Measurements from ENCODE around the gene GYG2. TPM values are rescaled to one million over a fixed set of nuclear protein-coding genes. Genes with fewer than 3 reads are reported as not detected.
A peak's percentile ranks its signal among the peaks of the same experiment; 100 is the strongest.

Gene GYG2
- total and polyA plus RNA-seq, 2 experiments from 2014 or later: 17.6 to 63.8 TPM

DNA sequence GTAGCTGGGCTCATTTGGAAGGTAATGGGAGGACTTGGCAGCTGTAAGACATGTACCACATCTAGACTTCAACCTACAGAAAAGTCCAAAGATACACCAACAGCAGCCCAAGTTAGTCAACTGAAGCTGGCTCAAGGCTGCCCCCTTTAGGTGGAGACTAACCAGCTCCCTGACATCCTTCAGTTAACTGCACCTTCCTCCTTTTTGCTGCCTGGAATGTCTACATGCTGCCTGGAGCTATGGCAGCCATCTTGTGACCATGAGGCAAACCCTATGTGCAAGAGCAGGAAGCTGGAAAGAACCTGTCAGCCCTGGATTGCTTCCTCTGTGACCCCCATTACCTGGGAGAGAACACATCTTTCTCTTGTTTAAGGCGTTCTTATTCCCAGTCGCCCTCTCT is 74.6 kb downstream of the GYG2 start:
- no peaks in the 10 kb centered on the region for H3K9me2 ChIP-seq (ENCODE audit: insufficient read depth)
- H3K4me3 Mint-ChIP-seq: no peak overlapping the region
- no peak overlapping the region for H3K27ac Mint-ChIP-seq
- peaks cover 2% of the 10 kb centered on the region for H3K27me3 Mint-ChIP-seq (ENCODE audit: insufficient read depth, low read depth, poor library complexity)
- no peak overlapping the region for H2AFZ ChIP-seq
- no peak overlapping the region for H3K27ac ChIP-seq (ENCODE audit: low read depth)
- 0 out of 2 replicates have a peak, but pooled peaks cover 2% of the 10 kb centered on the region for H3F3A ChIP-seq (replicated peaks; ENCODE audit: low read depth)
- TF ChIP-seq JUNB (IDR thresholded peaks at IDR 0.05; ENCODE audit: unreplicated experiment): no peak
- TF ChIP-seq, protein P1, sequence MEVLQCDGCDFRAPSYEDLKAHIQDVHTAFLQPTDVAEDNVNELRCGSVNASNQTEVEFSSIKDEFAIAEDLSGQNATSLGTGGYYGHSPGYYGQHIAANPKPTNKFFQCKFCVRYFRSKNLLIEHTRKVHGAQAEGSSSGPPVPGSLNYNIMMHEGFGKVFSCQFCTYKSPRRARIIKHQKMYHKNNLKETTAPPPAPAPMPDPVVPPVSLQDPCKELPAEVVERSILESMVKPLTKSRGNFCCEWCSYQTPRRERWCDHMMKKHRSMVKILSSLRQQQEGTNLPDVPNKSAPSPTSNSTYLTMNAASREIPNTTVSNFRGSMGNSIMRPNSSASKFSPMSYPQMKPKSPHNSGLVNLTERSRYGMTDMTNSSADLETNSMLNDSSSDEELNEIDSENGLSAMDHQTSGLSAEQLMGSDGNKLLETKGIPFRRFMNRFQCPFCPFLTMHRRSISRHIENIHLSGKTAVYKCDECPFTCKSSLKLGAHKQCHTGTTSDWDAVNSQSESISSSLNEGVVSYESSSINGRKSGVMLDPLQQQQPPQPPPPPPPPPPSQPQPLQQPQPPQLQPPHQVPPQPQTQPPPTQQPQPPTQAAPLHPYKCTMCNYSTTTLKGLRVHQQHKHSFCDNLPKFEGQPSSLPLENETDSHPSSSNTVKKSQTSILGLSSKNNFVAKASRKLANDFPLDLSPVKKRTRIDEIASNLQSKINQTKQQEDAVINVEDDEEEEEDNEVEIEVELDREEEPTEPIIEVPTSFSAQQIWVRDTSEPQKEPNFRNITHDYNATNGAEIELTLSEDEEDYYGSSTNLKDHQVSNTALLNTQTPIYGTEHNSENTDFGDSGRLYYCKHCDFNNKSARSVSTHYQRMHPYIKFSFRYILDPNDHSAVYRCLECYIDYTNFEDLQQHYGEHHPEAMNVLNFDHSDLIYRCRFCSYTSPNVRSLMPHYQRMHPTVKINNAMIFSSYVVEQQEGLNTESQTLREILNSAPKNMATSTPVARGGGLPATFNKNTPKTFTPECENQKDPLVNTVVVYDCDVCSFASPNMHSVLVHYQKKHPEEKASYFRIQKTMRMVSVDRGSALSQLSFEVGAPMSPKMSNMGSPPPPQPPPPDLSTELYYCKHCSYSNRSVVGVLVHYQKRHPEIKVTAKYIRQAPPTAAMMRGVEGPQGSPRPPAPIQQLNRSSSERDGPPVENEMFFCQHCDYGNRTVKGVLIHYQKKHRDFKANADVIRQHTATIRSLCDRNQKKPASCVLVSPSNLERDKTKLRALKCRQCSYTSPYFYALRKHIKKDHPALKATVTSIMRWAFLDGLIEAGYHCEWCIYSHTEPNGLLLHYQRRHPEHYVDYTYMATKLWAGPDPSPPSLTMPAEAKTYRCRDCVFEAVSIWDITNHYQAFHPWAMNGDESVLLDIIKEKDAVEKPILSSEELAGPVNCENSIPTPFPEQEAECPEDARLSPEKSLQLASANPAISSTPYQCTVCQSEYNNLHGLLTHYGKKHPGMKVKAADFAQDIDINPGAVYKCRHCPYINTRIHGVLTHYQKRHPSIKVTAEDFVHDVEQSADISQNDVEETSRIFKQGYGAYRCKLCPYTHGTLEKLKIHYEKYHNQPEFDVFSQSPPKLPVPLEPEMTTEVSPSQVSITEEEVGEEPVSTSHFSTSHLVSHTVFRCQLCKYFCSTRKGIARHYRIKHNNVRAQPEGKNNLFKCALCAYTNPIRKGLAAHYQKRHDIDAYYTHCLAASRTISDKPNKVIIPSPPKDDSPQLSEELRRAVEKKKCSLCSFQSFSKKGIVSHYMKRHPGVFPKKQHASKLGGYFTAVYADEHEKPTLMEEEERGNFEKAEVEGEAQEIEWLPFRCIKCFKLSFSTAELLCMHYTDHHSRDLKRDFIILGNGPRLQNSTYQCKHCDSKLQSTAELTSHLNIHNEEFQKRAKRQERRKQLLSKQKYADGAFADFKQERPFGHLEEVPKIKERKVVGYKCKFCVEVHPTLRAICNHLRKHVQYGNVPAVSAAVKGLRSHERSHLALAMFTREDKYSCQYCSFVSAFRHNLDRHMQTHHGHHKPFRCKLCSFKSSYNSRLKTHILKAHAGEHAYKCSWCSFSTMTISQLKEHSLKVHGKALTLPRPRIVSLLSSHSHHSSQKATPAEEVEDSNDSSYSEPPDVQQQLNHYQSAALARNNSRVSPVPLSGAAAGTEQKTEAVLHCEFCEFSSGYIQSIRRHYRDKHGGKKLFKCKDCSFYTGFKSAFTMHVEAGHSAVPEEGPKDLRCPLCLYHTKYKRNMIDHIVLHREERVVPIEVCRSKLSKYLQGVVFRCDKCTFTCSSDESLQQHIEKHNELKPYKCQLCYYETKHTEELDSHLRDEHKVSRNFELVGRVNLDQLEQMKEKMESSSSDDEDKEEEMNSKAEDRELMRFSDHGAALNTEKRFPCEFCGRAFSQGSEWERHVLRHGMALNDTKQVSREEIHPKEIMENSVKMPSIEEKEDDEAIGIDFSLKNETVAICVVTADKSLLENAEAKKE (CRISPR knock-in tag; IDR thresholded peaks at IDR 0.05): no peak
- TF ChIP-seq, protein P2, sequence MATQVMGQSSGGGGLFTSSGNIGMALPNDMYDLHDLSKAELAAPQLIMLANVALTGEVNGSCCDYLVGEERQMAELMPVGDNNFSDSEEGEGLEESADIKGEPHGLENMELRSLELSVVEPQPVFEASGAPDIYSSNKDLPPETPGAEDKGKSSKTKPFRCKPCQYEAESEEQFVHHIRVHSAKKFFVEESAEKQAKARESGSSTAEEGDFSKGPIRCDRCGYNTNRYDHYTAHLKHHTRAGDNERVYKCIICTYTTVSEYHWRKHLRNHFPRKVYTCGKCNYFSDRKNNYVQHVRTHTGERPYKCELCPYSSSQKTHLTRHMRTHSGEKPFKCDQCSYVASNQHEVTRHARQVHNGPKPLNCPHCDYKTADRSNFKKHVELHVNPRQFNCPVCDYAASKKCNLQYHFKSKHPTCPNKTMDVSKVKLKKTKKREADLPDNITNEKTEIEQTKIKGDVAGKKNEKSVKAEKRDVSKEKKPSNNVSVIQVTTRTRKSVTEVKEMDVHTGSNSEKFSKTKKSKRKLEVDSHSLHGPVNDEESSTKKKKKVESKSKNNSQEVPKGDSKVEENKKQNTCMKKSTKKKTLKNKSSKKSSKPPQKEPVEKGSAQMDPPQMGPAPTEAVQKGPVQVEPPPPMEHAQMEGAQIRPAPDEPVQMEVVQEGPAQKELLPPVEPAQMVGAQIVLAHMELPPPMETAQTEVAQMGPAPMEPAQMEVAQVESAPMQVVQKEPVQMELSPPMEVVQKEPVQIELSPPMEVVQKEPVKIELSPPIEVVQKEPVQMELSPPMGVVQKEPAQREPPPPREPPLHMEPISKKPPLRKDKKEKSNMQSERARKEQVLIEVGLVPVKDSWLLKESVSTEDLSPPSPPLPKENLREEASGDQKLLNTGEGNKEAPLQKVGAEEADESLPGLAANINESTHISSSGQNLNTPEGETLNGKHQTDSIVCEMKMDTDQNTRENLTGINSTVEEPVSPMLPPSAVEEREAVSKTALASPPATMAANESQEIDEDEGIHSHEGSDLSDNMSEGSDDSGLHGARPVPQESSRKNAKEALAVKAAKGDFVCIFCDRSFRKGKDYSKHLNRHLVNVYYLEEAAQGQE (IDR thresholded peaks at IDR 0.05; ENCODE audit: unreplicated experiment): no peak
- TF ChIP-seq, protein P3, sequence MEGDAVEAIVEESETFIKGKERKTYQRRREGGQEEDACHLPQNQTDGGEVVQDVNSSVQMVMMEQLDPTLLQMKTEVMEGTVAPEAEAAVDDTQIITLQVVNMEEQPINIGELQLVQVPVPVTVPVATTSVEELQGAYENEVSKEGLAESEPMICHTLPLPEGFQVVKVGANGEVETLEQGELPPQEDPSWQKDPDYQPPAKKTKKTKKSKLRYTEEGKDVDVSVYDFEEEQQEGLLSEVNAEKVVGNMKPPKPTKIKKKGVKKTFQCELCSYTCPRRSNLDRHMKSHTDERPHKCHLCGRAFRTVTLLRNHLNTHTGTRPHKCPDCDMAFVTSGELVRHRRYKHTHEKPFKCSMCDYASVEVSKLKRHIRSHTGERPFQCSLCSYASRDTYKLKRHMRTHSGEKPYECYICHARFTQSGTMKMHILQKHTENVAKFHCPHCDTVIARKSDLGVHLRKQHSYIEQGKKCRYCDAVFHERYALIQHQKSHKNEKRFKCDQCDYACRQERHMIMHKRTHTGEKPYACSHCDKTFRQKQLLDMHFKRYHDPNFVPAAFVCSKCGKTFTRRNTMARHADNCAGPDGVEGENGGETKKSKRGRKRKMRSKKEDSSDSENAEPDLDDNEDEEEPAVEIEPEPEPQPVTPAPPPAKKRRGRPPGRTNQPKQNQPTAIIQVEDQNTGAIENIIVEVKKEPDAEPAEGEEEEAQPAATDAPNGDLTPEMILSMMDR (conservative IDR thresholded peaks at IDR 0.05; ENCODE audit: low read depth in 2 of 2): peak; percentile 17 to 25; a peak in 3 of 4 replicates
- H3K27me3 ChIP-seq (ENCODE audit: insufficient read depth): no peaks in the 10 kb centered on the region
- peaks cover 6% of the 10 kb centered on the region for H3K4me1 Mint-ChIP-seq
- H4K20me1 ChIP-seq (replicated peaks; ENCODE audit: insufficient read depth): no peaks in the 10 kb centered on the region
- H3K9me3 Mint-ChIP-seq: peaks cover 14% of the 10 kb centered on the region; the same call in 2 of the 3 replicates
- H3K4me2 ChIP-seq: no peak overlapping the region
- H3K4me3 ChIP-seq: no peak overlapping the region
- no peaks in the 10 kb centered on the region for H3K79me2 ChIP-seq (replicated peaks; ENCODE audit: insufficient read depth)
- ATAC-seq (no peak), DNase-seq (ENCODE audit: low spot score) (no peak)
- H3K36me3 Mint-ChIP-seq (ENCODE audit: low read depth): peaks cover 40% of the 10 kb centered on the region
- no peaks in the 10 kb centered on the region for H3K36me3 ChIP-seq (ENCODE audit: insufficient read depth)
- H3K4me1 ChIP-seq (ENCODE audit: insufficient read depth): peaks cover 3% of the 10 kb centered on the region; the same call in 1 of the 2 replicates
